CD4-positive, CD25-positive, alpha-beta regulatory T cell (primary cell): ENCODE measurements around the gene CDC42BPG. TPM values are rescaled to one million over a fixed set of nuclear protein-coding genes. Genes with fewer than 3 reads are reported as not detected.
"Not testable (repeated sequence)": the region's sequence is repeated elsewhere in the genome, so short reads cannot be mapped to it uniquely, and the experiment has no call there.

Experiments
- ATAC-seq, 2 donors: fragments of 150-1000 bp; cut with Tn5 transposase; one replicate each; pipeline ENCODE4 v1.10.0; 2021; ENCODE audit warnings: low read depth in 2 of 2, moderate number of reproducible peaks in 2 of 2, moderate library complexity in 1 of 2
- DNase-seq, 3 donors: peaks; one replicate each; pipeline versions ENCODE4 v3.0.0 to v3.0.0-alpha.2; 2012 to 2022; ENCODE audit warnings: mixed read lengths in 1 of 3
- H3K27ac ChIP-seq: one replicate; pipeline ENCODE4 v1.7.0; 2013; ENCODE audit warnings: mild to moderate bottlenecking, low read length; ENCODE audit not compliant: insufficient read depth, poor library complexity, severe bottlenecking
- H3K27me3 ChIP-seq: one replicate; pipeline ENCODE4 v1.7.0; 2013; ENCODE audit warnings: low read length; ENCODE audit not compliant: control insufficient read depth, insufficient read depth
- H3K36me3 ChIP-seq: one replicate; pipeline ENCODE4 v1.7.0; 2013; ENCODE audit warnings: mild to moderate bottlenecking, low read length, moderate library complexity; ENCODE audit not compliant: control insufficient read depth, insufficient read depth
- H3K4me1 ChIP-seq: 2 replicates; pipeline ENCODE4 v1.7.0; 2013; ENCODE audit warnings: mild to moderate bottlenecking, low read length; ENCODE audit not compliant: insufficient read depth, control insufficient read depth, poor library complexity, severe bottlenecking
- H3K4me3 ChIP-seq: one replicate; pipeline ENCODE4 v1.7.0; 2013; ENCODE audit warnings: low read depth, mild to moderate bottlenecking, low read length, moderate library complexity
- H3K9me3 ChIP-seq, 2 experiments: 1 replicate in 1 of 2; 2 replicates in 1 of 2; pipeline ENCODE4 v1.7.0; 2013; ENCODE audit warnings: low read length in 2 of 2, mild to moderate bottlenecking in 1 of 2, moderate library complexity in 1 of 2; ENCODE audit not compliant: control insufficient read depth in 2 of 2
- H3K27ac Mint-ChIP-seq, 3 donors: one replicate each; pipeline ENCODE4 v1.8.0; 2020 to 2022; ENCODE audit warnings: mild to moderate bottlenecking in 3 of 3, mixed read lengths in 3 of 3, moderate library complexity in 2 of 3
- H3K27me3 Mint-ChIP-seq: one replicate; pipeline ENCODE4 v1.8.0; 2022; ENCODE audit warnings: mild to moderate bottlenecking, mixed read lengths
- H3K36me3 Mint-ChIP-seq: one replicate; pipeline ENCODE4 v1.8.0; 2020; ENCODE audit warnings: mixed read lengths
- H3K4me1 Mint-ChIP-seq, 4 donors: one replicate each; pipeline ENCODE4 v1.8.0; 2020 to 2022; ENCODE audit warnings: mixed read lengths in 4 of 4, mild to moderate bottlenecking in 1 of 4
- H3K4me3 Mint-ChIP-seq, 4 donors: one replicate each; pipeline ENCODE4 v1.8.0; 2020 to 2022; ENCODE audit warnings: mild to moderate bottlenecking in 4 of 4, mixed read lengths in 4 of 4, moderate library complexity in 3 of 4
- H3K9me3 Mint-ChIP-seq, 7 donors: one replicate each; pipeline ENCODE4 v1.8.0; 2020 to 2022; ENCODE audit warnings: mixed read lengths in 7 of 7, mild to moderate bottlenecking in 3 of 7, moderate library complexity in 2 of 7
- polyA plus RNA-seq, 4 donors: library from polyadenylated mRNA; unstranded; fragments of 300-500 nt; fragmentation: Illumina TruSeq; gene quantifications; one replicate each; pipeline ENCODE4 v1.2.3, GENCODE V29; 2021
- total RNA-seq: library from RNA; stranded (reverse); gene quantifications from one replicate; pipeline ENCODE4 v1.2.3, GENCODE V29; 2022

The CDC42BPG gene
- total and polyA plus RNA-seq, 5 donors from 2014 or later = 0.11 to 11.6 (median 0.13) TPM; not detected in 2

DNA sequence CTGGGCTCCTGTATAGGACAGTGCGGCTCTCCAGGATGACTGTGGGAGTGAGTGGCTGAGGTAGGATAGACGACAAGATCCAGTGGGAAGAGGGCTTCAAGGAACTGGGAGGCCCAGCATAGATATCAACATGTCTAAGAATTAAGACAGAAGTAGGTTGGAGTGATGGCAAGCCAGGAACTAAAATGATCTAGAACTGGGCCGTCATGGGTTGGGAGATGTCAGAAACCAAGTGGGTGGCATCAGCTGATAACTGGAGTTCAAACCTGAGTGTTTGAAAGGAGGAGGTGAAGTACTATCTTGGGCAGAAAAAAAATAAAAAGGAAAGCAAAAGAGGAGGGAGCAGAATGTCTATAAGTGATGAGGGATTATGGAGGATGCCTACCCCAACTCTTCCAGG lies 27.0 kb downstream of the CDC42BPG start:
- Histone ChIP-seq H3K4me3 (no peak overlapping the region), H3K27me3 (no peaks in the 10 kb centered on the region), H3K36me3 (no peaks in the 10 kb centered on the region), H3K4me1 (no peaks in the 10 kb centered on the region), H3K9me3 (no peaks in the 10 kb centered on the region), H3K27ac (no peak overlapping the region)
- no peak for ATAC-seq
- no peak for DNase-seq
- peak overlapping the region in 1 of 3 donors; percentile 70 for H3K27ac Mint-ChIP-seq
- H3K4me1 Mint-ChIP-seq = no peaks in the 10 kb centered on the region
- H3K36me3 Mint-ChIP-seq = no peaks in the 10 kb centered on the region
- H3K27me3 Mint-ChIP-seq = peaks cover 12% of the 10 kb centered on the region
- no peak overlapping the region for H3K4me3 Mint-ChIP-seq
- peaks cover 0 to 1% (median 0%) of the 10 kb centered on the region in 7 donors for H3K9me3 Mint-ChIP-seq

DNA sequence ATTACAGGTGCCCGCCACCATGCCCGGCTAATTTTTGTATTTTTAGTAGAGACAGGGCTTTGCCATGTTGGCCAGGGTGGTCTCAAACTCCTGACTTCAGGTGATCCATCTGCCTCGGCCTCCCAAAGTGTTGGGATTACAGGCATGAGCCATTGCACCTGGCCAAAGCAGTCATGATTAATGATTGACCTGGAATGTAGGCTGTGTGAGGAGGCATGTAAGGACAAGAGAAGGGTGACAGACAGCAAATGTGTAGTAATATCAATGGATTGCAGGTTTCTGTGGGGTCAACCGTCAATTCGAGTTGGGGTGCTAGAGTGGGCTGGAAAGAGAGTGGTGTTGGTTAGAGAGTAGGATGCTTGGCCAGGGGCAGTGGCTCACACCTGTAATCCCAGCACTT lies 29.0 kb downstream of the CDC42BPG start:
- not testable (repeated sequence) for H3K4me3 ChIP-seq, H3K4me1 ChIP-seq, H3K36me3 ChIP-seq, ATAC-seq, H3K27ac ChIP-seq, H3K4me1 Mint-ChIP-seq, H3K27me3 ChIP-seq, H3K36me3 Mint-ChIP-seq, H3K9me3 ChIP-seq, DNase-seq, H3K9me3 Mint-ChIP-seq
- Mint-ChIP-seq H3K27me3 (peaks cover 12% of the 10 kb centered on the region), H3K4me3 (peak overlapping the region in 1 of 4 donors; percentile 84), H3K27ac (peak overlapping the region in 1 of 3 donors; percentile 49)

DNA sequence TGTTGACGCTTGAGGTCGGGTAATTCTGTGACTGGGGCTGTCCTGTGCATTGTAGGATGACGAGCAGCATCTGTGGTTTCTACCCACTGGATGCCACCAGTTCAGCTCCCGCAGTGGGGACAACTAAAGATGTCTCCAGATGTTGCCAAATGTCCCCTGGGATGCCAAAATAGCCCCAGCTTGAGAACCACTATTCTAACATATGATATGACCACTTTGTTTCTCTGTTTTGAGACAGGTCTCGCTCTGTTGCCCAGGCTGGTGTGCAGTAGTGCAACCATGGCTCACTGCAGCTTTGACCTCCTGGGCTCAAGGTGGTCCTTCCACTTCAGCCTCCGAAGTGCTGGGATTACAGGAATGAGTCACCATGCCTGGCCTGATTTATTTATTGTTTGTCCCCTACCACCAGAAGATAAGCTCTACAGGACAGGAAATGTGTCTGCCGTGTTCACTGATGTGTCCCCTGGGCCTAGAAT lies 29.7 kb downstream of the CDC42BPG start:
- H3K4me1 ChIP-seq = peaks cover 9% of the 10 kb centered on the region
- no peaks in the 10 kb centered on the region for H3K9me3 ChIP-seq
- peaks cover 12% of the 10 kb centered on the region for H3K27me3 Mint-ChIP-seq
- H3K36me3 Mint-ChIP-seq = no peaks in the 10 kb centered on the region
- peaks cover 2 to 12% (median 9%) of the 10 kb centered on the region in 4 donors for H3K4me1 Mint-ChIP-seq
- DNase-seq (no peak), ATAC-seq (no peak)
- no peaks in the 10 kb centered on the region for H3K36me3 ChIP-seq
- H3K9me3 Mint-ChIP-seq = peaks cover 0 to 1% (median 0%) of the 10 kb centered on the region in 7 donors
- H3K4me3 ChIP-seq = no peak overlapping the region
- H3K27ac ChIP-seq = no peak overlapping the region
- H3K27me3 ChIP-seq = no peaks in the 10 kb centered on the region
- H3K4me3 Mint-ChIP-seq = no peak overlapping the region
- H3K27ac Mint-ChIP-seq = peak overlapping the region in 1 of 3 donors; percentile 48

DNA sequence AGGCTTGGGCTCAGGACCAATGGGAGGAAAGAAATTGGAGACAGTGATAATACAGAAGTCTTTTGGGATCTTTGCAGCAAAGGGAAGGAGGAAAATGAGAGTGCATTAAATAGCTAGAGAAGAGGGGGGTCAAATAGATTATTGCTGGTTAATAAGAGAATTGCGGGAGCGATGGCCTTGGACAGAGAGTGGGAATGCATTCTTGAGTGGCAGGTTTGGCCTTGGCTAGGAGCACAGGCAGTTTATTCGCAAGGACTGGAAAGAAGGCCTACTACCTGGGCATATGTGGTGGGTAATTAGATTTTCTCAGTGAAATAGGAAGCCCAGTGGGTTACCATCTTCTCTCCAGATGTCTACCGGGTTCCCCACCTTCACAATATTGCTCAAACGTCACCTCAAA lies 30.6 kb downstream of the CDC42BPG start:
- H3K4me1 ChIP-seq = peaks cover 18% of the 10 kb centered on the region
- H3K27ac ChIP-seq = no peak overlapping the region
- Mint-ChIP-seq H3K4me1 (peaks cover 6 to 21% (median 9%) of the 10 kb centered on the region in 4 donors), H3K36me3 (no peaks in the 10 kb centered on the region), H3K27ac (no peak overlapping the region), H3K9me3 (peaks cover 0 to 1% (median 0%) of the 10 kb centered on the region in 7 donors), H3K27me3 (peaks cover 12% of the 10 kb centered on the region), H3K4me3 (peak overlapping the region in 3 of 4 donors; percentile 1 to 56 (median 29))
- H3K9me3 ChIP-seq = no peaks in the 10 kb centered on the region
- H3K27me3 ChIP-seq = no peaks in the 10 kb centered on the region
- DNase-seq (no peak), ATAC-seq (no peak)
- no peaks in the 10 kb centered on the region for H3K36me3 ChIP-seq
- no peak overlapping the region for H3K4me3 ChIP-seq

DNA sequence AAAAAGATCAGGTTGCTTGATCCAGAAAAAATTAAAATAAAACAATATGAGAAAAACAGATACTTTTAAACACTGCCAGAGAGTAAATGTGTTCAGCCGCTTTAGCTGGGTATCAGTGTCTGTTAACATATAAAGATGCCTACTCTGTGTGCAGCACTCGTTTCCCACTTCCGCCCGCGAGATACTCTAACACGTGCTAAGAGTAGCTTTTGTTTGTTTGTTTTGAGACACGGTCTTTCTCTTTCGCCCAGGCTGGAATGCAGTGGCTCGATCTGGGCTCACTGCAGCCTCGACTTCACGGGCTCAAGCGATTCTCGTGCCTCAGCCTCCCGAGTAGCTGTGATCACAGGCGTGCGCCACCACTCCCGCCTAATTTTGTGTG lies 33.6 kb downstream of the CDC42BPG start:
- peak overlapping the region; percentile 87 to 95 (median 93) for H3K27ac Mint-ChIP-seq
- peak in 2 of 3 donors; percentile 38 to 78 for DNase-seq
- H3K27me3 ChIP-seq = no peaks in the 10 kb centered on the region
- peak; percentile 72 to 73 for ATAC-seq
- peaks cover 5% of the 10 kb centered on the region for H3K27me3 Mint-ChIP-seq
- H3K4me3 ChIP-seq = peak overlapping the region; percentile 70
- peaks cover 19% of the 10 kb centered on the region for H3K4me1 ChIP-seq
- peaks cover 6 to 31% (median 10%) of the 10 kb centered on the region in 4 donors for H3K4me1 Mint-ChIP-seq
- H3K36me3 Mint-ChIP-seq = peaks cover 12% of the 10 kb centered on the region
- H3K4me3 Mint-ChIP-seq = peak overlapping the region; percentile 93 to 98 (median 96)
- H3K9me3 ChIP-seq = no peaks in the 10 kb centered on the region
- peaks cover 0 to 1% (median 0%) of the 10 kb centered on the region in 7 donors for H3K9me3 Mint-ChIP-seq
- H3K36me3 ChIP-seq = peaks cover 2% of the 10 kb centered on the region
- peak overlapping the region; percentile 88 for H3K27ac ChIP-seq

DNA sequence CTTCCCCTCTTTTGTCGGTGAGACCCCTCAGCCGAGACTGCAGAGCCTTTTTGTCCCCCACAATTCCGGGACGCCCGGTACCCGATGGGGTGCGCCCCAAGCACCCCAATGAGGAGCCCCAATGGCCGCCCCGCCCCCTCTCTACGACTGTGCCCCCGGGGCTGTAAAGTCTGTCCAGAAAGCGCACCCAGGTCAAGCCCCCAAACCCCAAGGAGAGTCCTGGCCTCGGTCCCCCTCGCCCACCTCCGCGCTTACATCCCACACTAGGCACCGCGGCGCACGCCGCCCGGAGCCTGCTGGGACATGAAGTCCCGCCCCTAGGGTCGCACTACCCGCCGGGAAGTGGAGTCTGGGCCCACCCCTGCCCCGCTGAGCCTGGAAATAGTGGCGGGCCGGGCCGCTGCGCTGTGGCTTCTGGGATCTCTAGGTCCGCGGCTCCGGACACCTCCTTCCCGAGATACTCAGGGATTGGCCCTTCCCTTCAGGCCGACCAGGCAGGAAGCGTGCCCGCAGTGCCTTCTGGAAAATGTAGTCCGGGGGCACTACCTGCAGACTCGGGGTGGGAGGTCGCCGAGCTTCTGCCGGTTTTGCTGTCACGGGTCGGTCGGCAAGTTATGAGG lies 34.1 kb downstream of the CDC42BPG start, which contains the start of gene MEN1:
Gene MEN1, minus strand, starts transcription at position 281 of the 620 bp plus-strand sequence. CDS start 442 bp downstream, outside the sequence.
- Mint-ChIP-seq H3K4me1 (peaks cover 6 to 31% (median 10%) of the 10 kb centered on the region in 4 donors), H3K27me3 (peaks cover 5% of the 10 kb centered on the region), H3K36me3 (peaks cover 13% of the 10 kb centered on the region), H3K4me3 (peak within 1 kb of the TSS; percentile 93 to 98 (median 96)), H3K9me3 (peaks cover 0 to 1% (median 0%) of the 10 kb centered on the region in 7 donors), H3K27ac (peak within 1 kb of the TSS; percentile 87 to 95 (median 93))
- Histone ChIP-seq H3K27me3 (no peaks in the 10 kb centered on the region), H3K4me1 (peaks cover 19% of the 10 kb centered on the region), H3K36me3 (peaks cover 7% of the 10 kb centered on the region), H3K9me3 (no peaks in the 10 kb centered on the region), H3K27ac (peak within 1 kb of the TSS; percentile 88), H3K4me3 (peak within 1 kb of the TSS; percentile 70)
- ATAC-seq = peak; percentile 84 to 85
- peak; percentile 69 to 89 (median 82) for DNase-seq

DNA sequence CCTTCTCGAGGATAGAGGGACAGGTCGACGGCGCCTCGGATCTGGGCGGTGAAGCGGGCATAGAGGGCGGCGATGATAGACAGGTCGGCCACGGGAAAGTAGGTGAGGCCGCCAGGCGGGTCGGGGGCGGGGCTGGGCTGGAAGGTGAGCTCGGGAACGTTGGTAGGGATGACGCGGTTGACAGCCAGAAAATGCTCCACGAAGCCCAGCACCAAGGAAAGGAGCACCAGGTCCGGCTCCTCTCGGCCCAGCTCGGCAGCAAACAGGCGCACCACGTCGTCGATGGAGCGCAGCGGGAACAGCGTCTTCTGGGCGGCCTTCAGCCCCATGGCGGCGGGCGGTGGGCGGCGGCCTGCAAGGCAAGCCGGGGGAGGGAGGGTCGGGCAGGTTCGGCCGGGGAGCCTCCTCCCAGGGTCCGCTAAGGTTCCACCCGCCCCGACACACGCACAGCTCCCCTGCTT lies 34.6 kb downstream of the CDC42BPG start:
- Histone ChIP-seq H3K4me3 (peak overlapping the region; percentile 70), H3K36me3 (peaks cover 11% of the 10 kb centered on the region), H3K27ac (peak overlapping the region; percentile 88), H3K4me1 (peaks cover 19% of the 10 kb centered on the region), H3K27me3 (no peaks in the 10 kb centered on the region), H3K9me3 (no peaks in the 10 kb centered on the region)
- peak overlapping the region; percentile 87 to 95 (median 93) for H3K27ac Mint-ChIP-seq
- peaks cover 6 to 31% (median 10%) of the 10 kb centered on the region in 4 donors for H3K4me1 Mint-ChIP-seq
- peaks cover 2% of the 10 kb centered on the region for H3K27me3 Mint-ChIP-seq
- DNase-seq = no peak
- H3K9me3 Mint-ChIP-seq = peaks cover 0 to 1% (median 0%) of the 10 kb centered on the region in 7 donors
- H3K4me3 Mint-ChIP-seq = peak overlapping the region; percentile 93 to 98 (median 96)
- ATAC-seq = no peak
- H3K36me3 Mint-ChIP-seq = peaks cover 13% of the 10 kb centered on the region
